ENCODE data around the gene GRID1.

- TF ChIP-seq POLR2A (IDR thresholded peaks at IDR 0.05; ENCODE audit: low read length) (no peak), GATA1 (IDR thresholded peaks at IDR 0.05; ENCODE audit: low read depth, low read length) (no peak)
Measured at GRCh38 chr10:85612833-85613232, 753.8 kb downstream of the GRID1 start.

Data from erythroblast (primary cell).